Measurements from ENCODE around the gene MORN4. TPM values are rescaled to one million over a fixed set of nuclear protein-coding genes. Genes with fewer than 3 reads are reported as not detected.

The MORN4 gene
- total and polyA plus RNA-seq, 2 of the 13 experiments (the other 11 are each of a cell fraction or from before 2014, with no cell fraction given) = 3.4 to 9.1 TPM

DNA sequence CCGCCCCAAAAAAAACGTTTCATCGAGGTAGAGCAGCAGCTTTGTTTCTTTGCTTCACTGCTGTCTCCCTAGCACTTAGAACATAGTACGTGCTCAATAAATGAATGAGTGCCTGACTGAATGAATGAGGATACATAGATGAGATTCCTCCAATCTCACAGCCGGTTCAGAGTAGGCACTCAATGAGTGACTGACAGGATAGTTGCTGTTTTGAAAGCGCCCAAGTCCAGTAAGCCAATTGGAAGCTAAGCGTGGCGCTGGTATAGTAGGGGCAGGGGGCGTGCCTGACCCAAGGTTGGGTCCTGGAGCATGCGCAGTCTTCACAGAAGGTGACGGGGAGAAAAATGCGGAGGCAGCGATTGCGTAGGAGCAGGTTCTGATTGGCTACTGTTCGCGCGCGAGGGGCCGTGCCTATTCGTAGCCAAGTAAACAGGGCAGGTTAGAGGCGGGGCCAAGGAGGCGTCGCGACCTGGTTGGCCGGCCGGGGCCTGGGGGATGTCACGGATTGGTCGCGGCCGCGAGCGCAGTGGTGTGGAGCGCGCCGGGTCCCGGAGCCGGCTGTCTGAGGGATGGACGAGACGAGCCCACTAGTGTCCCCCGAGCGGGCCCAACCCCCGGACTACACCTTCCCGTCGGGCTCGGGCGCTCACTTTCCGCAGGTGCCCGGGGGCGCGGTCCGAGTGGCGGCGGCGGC lies 7.0 kb upstream of the MORN4 start, which contains the start of gene PI4K2A (continued):
- TF ChIP-seq, protein P1, sequence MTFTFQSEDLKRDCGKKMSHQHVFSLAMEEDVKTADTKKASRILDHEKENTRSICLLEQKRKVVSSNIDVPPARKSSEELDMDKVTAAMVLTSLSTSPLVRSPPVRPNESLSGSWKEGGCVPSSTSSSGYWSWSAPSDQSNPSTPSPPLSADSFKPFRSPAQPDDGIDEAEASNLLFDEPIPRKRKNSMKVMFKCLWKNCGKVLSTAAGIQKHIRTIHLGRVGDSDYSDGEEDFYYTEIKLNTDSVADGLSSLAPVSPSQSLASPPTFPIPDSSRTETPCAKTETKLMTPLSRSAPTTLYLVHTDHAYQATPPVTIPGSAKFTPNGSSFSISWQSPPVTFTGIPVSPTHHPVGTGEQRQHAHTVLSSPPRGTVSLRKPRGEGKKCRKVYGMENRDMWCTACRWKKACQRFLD (CRISPR knock-in tag; IDR thresholded peaks at IDR 0.05; ENCODE audit: borderline replicate concordance) = no peak
- TF ChIP-seq ZNF761 (CRISPR knock-in tag; conservative IDR thresholded peaks at IDR 0.05) (no peak), SPEN (CRISPR knock-in tag; IDR thresholded peaks at IDR 0.05; ENCODE audit: low read depth) (0 out of 2 replicates have a peak, but pooled peaks have one; percentile 38), AGO2 (optimal IDR thresholded peaks at IDR 0.05; ENCODE audit: low read depth, low read length) (no peak), MIXL1 (CRISPR knock-in tag; IDR thresholded peaks at IDR 0.05) (0 out of 2 replicates have a peak, but pooled peaks have one; percentile 15), ZNF224 (CRISPR knock-in tag; IDR thresholded peaks at IDR 0.05) (no peak), HDAC1 (CRISPR knock-in tag; IDR thresholded peaks at IDR 0.05) (peak; percentile 59), ZNF577 (CRISPR knock-in tag; IDR thresholded peaks at IDR 0.05; ENCODE audit: borderline replicate concordance, low read depth) (no peak), MAFK (conservative IDR thresholded peaks at IDR 0.05 in 1 of 2, IDR thresholded peaks at IDR 0.05 in 1 of 2; ENCODE audit: low read length in 2 of 2) (peak; percentile 86 to 94), ZNF251 (CRISPR knock-in tag; IDR thresholded peaks at IDR 0.05) (no peak), ZNF724P (CRISPR knock-in tag; IDR thresholded peaks at IDR 0.05; ENCODE audit: borderline replicate concordance) (no peak), ZNF607 (CRISPR knock-in tag; IDR thresholded peaks at IDR 0.05; ENCODE audit: borderline replicate concordance) (no peak), GLI4 (CRISPR knock-in tag; IDR thresholded peaks at IDR 0.05; ENCODE audit: borderline replicate concordance) (no peak), GABPB1 (CRISPR knock-in tag; IDR thresholded peaks at IDR 0.05) (peak; percentile 70; the same call in 1 of the 2 replicates), CREM (IDR thresholded peaks at IDR 0.05) (peak; percentile 77), CREM (CRISPR knock-in tag; IDR thresholded peaks at IDR 0.05) (no peak), SSRP1 (CRISPR knock-in tag; IDR thresholded peaks at IDR 0.05) (no peak), ZNF564 (CRISPR knock-in tag; IDR thresholded peaks at IDR 0.05) (no peak), FOXJ3 (CRISPR knock-in tag; IDR thresholded peaks at IDR 0.05; ENCODE audit: borderline replicate concordance) (peak; percentile 53; the same call in 1 of the 2 replicates)
- TF ChIP-seq, protein P2, sequence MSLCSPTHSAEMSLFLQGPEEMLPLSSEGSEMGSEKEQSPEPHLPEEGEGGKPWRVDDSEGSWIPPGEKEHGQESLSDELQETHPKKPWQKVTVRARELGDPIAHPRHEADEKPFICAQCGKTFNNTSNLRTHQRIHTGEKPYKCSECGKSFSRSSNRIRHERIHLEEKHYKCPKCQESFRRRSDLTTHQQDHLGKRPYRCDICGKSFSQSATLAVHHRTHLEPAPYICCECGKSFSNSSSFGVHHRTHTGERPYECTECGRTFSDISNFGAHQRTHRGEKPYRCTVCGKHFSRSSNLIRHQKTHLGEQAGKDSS (CRISPR knock-in tag; IDR thresholded peaks at IDR 0.05; ENCODE audit: borderline replicate concordance, low read depth) = 0 out of 2 replicates have a peak, but pooled peaks have one; percentile 49
- TF ChIP-seq, protein P3, sequence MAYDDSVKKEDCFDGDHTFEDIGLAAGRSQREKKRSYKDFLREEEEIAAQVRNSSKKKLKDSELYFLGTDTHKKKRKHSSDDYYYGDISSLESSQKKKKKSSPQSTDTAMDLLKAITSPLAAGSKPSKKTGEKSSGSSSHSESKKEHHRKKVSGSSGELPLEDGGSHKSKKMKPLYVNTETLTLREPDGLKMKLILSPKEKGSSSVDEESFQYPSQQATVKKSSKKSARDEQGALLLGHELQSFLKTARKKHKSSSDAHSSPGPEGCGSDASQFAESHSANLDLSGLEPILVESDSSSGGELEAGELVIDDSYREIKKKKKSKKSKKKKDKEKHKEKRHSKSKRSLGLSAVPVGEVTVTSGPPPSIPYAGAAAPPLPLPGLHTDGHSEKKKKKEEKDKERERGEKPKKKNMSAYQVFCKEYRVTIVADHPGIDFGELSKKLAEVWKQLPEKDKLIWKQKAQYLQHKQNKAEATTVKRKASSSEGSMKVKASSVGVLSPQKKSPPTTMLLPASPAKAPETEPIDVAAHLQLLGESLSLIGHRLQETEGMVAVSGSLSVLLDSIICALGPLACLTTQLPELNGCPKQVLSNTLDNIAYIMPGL (CRISPR knock-in tag; IDR thresholded peaks at IDR 0.05; ENCODE audit: borderline replicate concordance in 1 of 2, low read depth in 1 of 2) = 0 out of 4 replicates have a peak, but pooled peaks have one; percentile 17 to 42
- TF ChIP-seq, protein P4, sequence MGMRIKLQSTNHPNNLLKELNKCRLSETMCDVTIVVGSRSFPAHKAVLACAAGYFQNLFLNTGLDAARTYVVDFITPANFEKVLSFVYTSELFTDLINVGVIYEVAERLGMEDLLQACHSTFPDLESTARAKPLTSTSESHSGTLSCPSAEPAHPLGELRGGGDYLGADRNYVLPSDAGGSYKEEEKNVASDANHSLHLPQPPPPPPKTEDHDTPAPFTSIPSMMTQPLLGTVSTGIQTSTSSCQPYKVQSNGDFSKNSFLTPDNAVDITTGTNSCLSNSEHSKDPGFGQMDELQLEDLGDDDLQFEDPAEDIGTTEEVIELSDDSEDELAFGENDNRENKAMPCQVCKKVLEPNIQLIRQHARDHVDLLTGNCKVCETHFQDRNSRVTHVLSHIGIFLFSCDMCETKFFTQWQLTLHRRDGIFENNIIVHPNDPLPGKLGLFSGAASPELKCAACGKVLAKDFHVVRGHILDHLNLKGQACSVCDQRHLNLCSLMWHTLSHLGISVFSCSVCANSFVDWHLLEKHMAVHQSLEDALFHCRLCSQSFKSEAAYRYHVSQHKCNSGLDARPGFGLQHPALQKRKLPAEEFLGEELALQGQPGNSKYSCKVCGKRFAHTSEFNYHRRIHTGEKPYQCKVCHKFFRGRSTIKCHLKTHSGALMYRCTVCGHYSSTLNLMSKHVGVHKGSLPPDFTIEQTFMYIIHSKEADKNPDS (CRISPR knock-in tag; IDR thresholded peaks at IDR 0.05) = no peak
- TF ChIP-seq, protein P5, sequence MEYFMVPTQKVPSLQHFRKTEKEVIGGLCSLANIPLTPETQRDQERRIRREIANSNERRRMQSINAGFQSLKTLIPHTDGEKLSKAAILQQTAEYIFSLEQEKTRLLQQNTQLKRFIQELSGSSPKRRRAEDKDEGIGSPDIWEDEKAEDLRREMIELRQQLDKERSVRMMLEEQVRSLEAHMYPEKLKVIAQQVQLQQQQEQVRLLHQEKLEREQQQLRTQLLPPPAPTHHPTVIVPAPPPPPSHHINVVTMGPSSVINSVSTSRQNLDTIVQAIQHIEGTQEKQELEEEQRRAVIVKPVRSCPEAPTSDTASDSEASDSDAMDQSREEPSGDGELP (IDR thresholded peaks at IDR 0.05; ENCODE audit: borderline replicate concordance, low read depth) = 0 out of 2 replicates have a peak, but pooled peaks have one; percentile 6

Data from HepG2 (cell line).